T-cell (primary cell): ENCODE results near the gene RNF38. TPM values are rescaled to one million over a fixed set of nuclear protein-coding genes. Genes with fewer than 3 reads are reported as not detected.
"Not testable (repeated sequence)": the region's sequence is repeated elsewhere in the genome, so short reads cannot be mapped to it uniquely, and the experiment has no call there.

Experiments used
- ATAC-seq, 4 experiments: fragments of 200-7000 bp in 3 of 4; fragments of 150-1000 bp in 1 of 4; cut with Tn5 transposase; replicated peaks in 1 of 4; 1 replicate in 3 of 4; 2 replicates in 1 of 4; pipeline ENCODE4 v1.10.0; 2021; ENCODE audit warnings: moderate library complexity in 3 of 4, mild to moderate bottlenecking in 2 of 4, moderate number of reproducible peaks in 1 of 4
- CTCF ChIA-PET, 2 donors: fragments of 300-600 bp; sonication (Branson Sonifier 250); formaldehyde crosslinking; loops; one replicate each; lab custom pipeline; 2022; ENCODE audit warnings: antibody characterized with exemption in 2 of 2; lab: Charles Lee
- POLR2A ChIA-PET, 2 donors: fragments of 300-600 bp; sonication (Branson Sonifier 250); formaldehyde crosslinking; loops; one replicate each; lab custom pipeline; 2022; ENCODE audit warnings: antibody characterized with exemption in 2 of 2; lab: Charles Lee
- DNase-seq, 35 experiments: peaks; one replicate each; pipeline versions ENCODE4 v3.0.0 to v3.0.0-alpha.2; 2013 to 2023
- H3K27ac ChIP-seq: one replicate; pipeline ENCODE4 v1.5.1; 2013; ENCODE audit warnings: low read length
- H3K27me3 ChIP-seq, 2 experiments: replicated peaks in 1 of 2; 1 replicate in 1 of 2; 2 replicates in 1 of 2; pipeline versions ENCODE4 v1.6.1 to v1.7.0; 2013; ENCODE audit warnings: low read length in 1 of 2, mixed read lengths in 1 of 2; ENCODE audit not compliant: control insufficient read depth in 2 of 2, insufficient read depth in 2 of 2; ENCODE audit errors: extremely low read depth in 1 of 2
- H3K36me3 ChIP-seq, 2 donors: 1 replicate in 1 of 2; 2 replicates in 1 of 2; pipeline versions ENCODE4 v1.6.1 to v1.7.0; 2013; ENCODE audit warnings: low read length in 1 of 2; ENCODE audit not compliant: control insufficient read depth in 2 of 2, insufficient read depth in 1 of 2; ENCODE audit errors: extremely low read depth in 1 of 2
- H3K4me1 ChIP-seq, 2 experiments: 1 replicate in 1 of 2; 2 replicates in 1 of 2; pipeline versions ENCODE4 v1.6.1 to v1.7.0; 2013; ENCODE audit warnings: low read length in 2 of 2, mixed read lengths in 1 of 2; ENCODE audit not compliant: insufficient read depth in 2 of 2, control insufficient read depth in 1 of 2; ENCODE audit errors: extremely low read depth in 1 of 2
- H3K4me3 ChIP-seq, 2 donors: 1 replicate in 1 of 2; 2 replicates in 1 of 2; pipeline versions ENCODE4 v1.5.1 to v1.7.0; 2013; ENCODE audit warnings: mild to moderate bottlenecking in 2 of 2, low read length in 1 of 2, moderate library complexity in 1 of 2; ENCODE audit not compliant: control insufficient read depth in 1 of 2; ENCODE audit errors: extremely low read depth in 1 of 2
- H3K9me3 ChIP-seq: 2 replicates; pipeline ENCODE4 v1.7.0; 2013
- H3K27ac Mint-ChIP-seq, 2 donors: one replicate each; pipeline ENCODE4 v1.8.0; 2020 to 2021; ENCODE audit warnings: mild to moderate bottlenecking in 2 of 2, mixed read lengths in 2 of 2
- H3K27me3 Mint-ChIP-seq, 2 donors: one replicate each; pipeline ENCODE4 v1.8.0; 2021 to 2022; ENCODE audit warnings: mixed read lengths in 2 of 2
- H3K36me3 Mint-ChIP-seq: one replicate; pipeline ENCODE4 v1.8.0; 2021; ENCODE audit warnings: mixed read lengths
- H3K4me1 Mint-ChIP-seq, 3 donors: one replicate each; pipeline ENCODE4 v1.8.0; 2020 to 2022; ENCODE audit warnings: mixed read lengths in 3 of 3, mild to moderate bottlenecking in 1 of 3
- H3K4me3 Mint-ChIP-seq, 3 donors: one replicate each; pipeline ENCODE4 v1.8.0; 2020 to 2022; ENCODE audit warnings: mild to moderate bottlenecking in 3 of 3, mixed read lengths in 3 of 3, moderate library complexity in 3 of 3
- H3K9me3 Mint-ChIP-seq, 3 donors: one replicate each; pipeline ENCODE4 v1.8.0; 2020 to 2022; ENCODE audit warnings: mixed read lengths in 3 of 3
- whole genome bisulfite sequencing: methylation state at CpG from one replicate; pipeline ENCODE4 v1.1.5; 2013; ENCODE audit warnings: missing lambda C conversion rate; ENCODE audit not compliant: insufficient coverage; 5-methylcytosine and 5-hydroxymethylcytosine counted together
- total RNA-seq, 35 experiments: library from RNA in 6 of 35; stranded (reverse) in 6 of 35; fragments of 120-200 nt in 1 of 35; gene quantifications; one replicate each; pipeline versions ENCODE4 v1.2.1 to v1.2.4 and lab custom pipeline; 2013 to 2026

Gene RNF38
- total RNA-seq = 10 to 100 TPM; 61.0 to 92.3 (median 71.2) TPM
- 46.0 TPM for total RNA-seq (2013)
- 19.8 to 118 (median 86.8) reads per million in 29 experiments for total RNA-seq (lab: John Stamatoyannopoulos, UW)

DNA sequence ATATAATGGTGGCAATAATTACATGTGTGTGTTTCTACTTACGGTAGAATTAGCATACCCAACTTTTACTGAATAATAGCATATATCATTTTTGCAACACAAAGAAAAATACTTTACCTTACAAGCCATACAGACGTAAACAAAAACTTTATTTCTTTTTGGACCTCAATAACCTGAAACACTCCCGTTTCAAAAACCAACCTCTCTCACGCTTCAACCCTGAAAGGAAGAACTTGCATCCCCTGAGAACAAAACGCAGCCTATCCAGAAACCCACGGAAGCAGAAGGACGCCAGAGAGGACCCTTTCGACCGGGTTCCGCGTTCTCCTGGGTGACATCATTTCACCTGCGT lies at the start of gene RNF38:
RNF38 (minus strand) TSS at position 290 of the 352 bp plus-strand sequence; CDS start at position 129, 161 bp downstream.
- no peaks in the 10 kb centered on the region for H3K27me3 ChIP-seq
- peak in 29 of 35 experiments; percentile 38 to 80 (median 58) for DNase-seq
- H3K36me3 ChIP-seq = no peaks in the 10 kb centered on the region
- Mint-ChIP-seq H3K4me1 (peaks cover 55 to 65% (median 56%) of the 10 kb centered on the region in 3 donors), H3K36me3 (peaks cover 15% of the 10 kb centered on the region), H3K27me3 (no peaks in the 10 kb centered on the region), H3K9me3 (no peaks in the 10 kb centered on the region), H3K4me3 (peak within 1 kb of the TSS; percentile 87 to 94 (median 91)), H3K27ac (peak within 1 kb of the TSS; percentile 92 to 97)
- peak in 3 of 4 experiments; percentile 20 to 34 (median 33) for ATAC-seq
- peaks cover 16 to 26% of the 10 kb centered on the region in 2 experiments for H3K4me1 ChIP-seq
- POLR2A ChIA-PET = interaction anchor here in 1 of 2 donors (0.5 to 1.5 kb wide), 2 partner anchors 17 to 140 kb away, joined by 3 to 4 read pairs; no protein-coding TSS in a partner anchor
- CTCF ChIA-PET = interaction anchor here in 1 of 2 donors (1.1 kb wide), 1 partner anchor 21 kb away, joined by 3 read pairs; no protein-coding TSS in a partner anchor
- WGBS = 0% methylated on average over 10 of the region's 12 CpGs
- H3K27ac ChIP-seq = peak within 1 kb of the TSS; percentile 89
- peak within 1 kb of the TSS; percentile 68 to 77 for H3K4me3 ChIP-seq
- no peaks in the 10 kb centered on the region for H3K9me3 ChIP-seq

- H3K27ac ChIP-seq, H3K9me3 ChIP-seq, H3K4me3 Mint-ChIP-seq, H3K4me3 ChIP-seq, H3K36me3 ChIP-seq, H3K27me3 Mint-ChIP-seq, DNase-seq, H3K27me3 ChIP-seq, H3K9me3 Mint-ChIP-seq, ATAC-seq, H3K27ac Mint-ChIP-seq: not testable (repeated sequence)
- CTCF ChIA-PET = interaction anchor here in 1 of 2 donors (0.5 to 1.7 kb wide), 2 partner anchors 41 to 200 kb away, joined by 3 to 17 read pairs; no protein-coding TSS in a partner anchor
- peaks cover 0 to 11% of the 10 kb centered on the region in 2 experiments for H3K4me1 ChIP-seq
- Mint-ChIP-seq H3K4me1 (peaks cover 35 to 44% (median 41%) of the 10 kb centered on the region in 3 donors), H3K36me3 (peaks cover 12% of the 10 kb centered on the region)
- POLR2A ChIA-PET = interaction anchor here in 1 of 2 donors (0.5 kb wide), 1 partner anchor 108 kb away, joined by 3 read pairs; no protein-coding TSS in a partner anchor
- no CpG with 5 or more reads among the region's 9 CpGs for WGBS
Measured at GRCh38 chr9:36448555-36448954, 48.5 kb upstream of the RNF38 start.

GRCh38 chr9:36448017-36448416 lies 47.9 kb upstream of the RNF38 start:
- no peak overlapping the region for H3K4me3 ChIP-seq
- ChIA-PET POLR2A (interaction anchor here (0.5 to 1.2 kb wide), 3 partner anchors 11 to 109 kb away, joined by 3 read pairs; no protein-coding TSS in a partner anchor), CTCF (interaction anchor here in 1 of 2 donors (1.7 kb wide), 1 partner anchor 40 kb away, joined by 17 read pairs; no protein-coding TSS in a partner anchor)
- no peak overlapping the region for H3K27ac Mint-ChIP-seq
- H3K27me3 Mint-ChIP-seq = no peaks in the 10 kb centered on the region
- peaks cover 12% of the 10 kb centered on the region for H3K36me3 Mint-ChIP-seq
- H3K4me1 Mint-ChIP-seq = peaks cover 40 to 48% (median 45%) of the 10 kb centered on the region in 3 donors
- no CpG with 5 or more reads among the region's 1 CpG for WGBS
- H3K36me3 ChIP-seq = peaks cover 0 to 2% of the 10 kb centered on the region in 2 donors
- peaks cover 0 to 11% of the 10 kb centered on the region in 2 experiments for H3K4me1 ChIP-seq
- no peaks in the 10 kb centered on the region for H3K9me3 Mint-ChIP-seq
- no peaks in the 10 kb centered on the region for H3K9me3 ChIP-seq
- DNase-seq = no peak
- ATAC-seq = no peak
- no peak overlapping the region for H3K4me3 Mint-ChIP-seq
- H3K27me3 ChIP-seq = no peaks in the 10 kb centered on the region
- no peak overlapping the region for H3K27ac ChIP-seq

DNA sequence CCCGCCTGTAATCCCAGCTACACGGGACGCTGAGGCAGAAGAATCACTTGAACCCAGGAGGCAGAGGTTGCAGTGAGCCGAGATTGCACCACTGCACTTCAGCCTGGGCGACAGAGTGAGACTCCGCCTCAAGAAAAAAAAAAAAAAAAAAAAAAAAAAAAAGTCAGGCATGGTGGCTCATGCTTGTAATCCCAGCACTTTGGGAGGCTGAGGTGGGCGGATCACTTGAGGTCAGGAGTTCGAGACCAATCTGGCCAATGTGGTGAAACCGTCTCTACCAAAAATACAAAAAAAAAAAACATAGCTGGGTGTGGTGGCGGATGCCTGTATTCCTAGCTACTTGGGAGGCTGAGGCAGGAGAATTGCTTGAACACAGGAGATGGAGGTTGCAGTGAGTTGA lies 46.6 kb upstream of the RNF38 start:
- POLR2A ChIA-PET = interaction anchor here in 1 of 2 donors (0.7 kb wide), 2 partner anchors 24 to 51 kb away, joined by 6 to 7 read pairs; no protein-coding TSS in a partner anchor
- WGBS = 93% methylated on average over 3 of the region's 10 CpGs
- not testable (repeated sequence) for H3K9me3 ChIP-seq, ATAC-seq, H3K4me3 ChIP-seq, H3K9me3 Mint-ChIP-seq, H3K27me3 ChIP-seq, H3K27ac Mint-ChIP-seq, DNase-seq, H3K27me3 Mint-ChIP-seq, H3K36me3 ChIP-seq, H3K4me3 Mint-ChIP-seq, H3K27ac ChIP-seq
- H3K4me1 ChIP-seq = peaks cover 6 to 21% of the 10 kb centered on the region in 2 experiments
- CTCF ChIA-PET = interaction anchor here in 1 of 2 donors (0.7 kb wide), 1 partner anchor 634 kb away, joined by 11 read pairs; no protein-coding TSS in a partner anchor
- peaks cover 52 to 57% (median 56%) of the 10 kb centered on the region in 3 donors for H3K4me1 Mint-ChIP-seq
- H3K36me3 Mint-ChIP-seq = peaks cover 12% of the 10 kb centered on the region

GRCh38 chr9:36445800-36446361 lies 45.8 kb upstream of the RNF38 start:
- H3K36me3 ChIP-seq = peaks cover 0 to 3% of the 10 kb centered on the region in 2 donors
- no peak overlapping the region for H3K27ac Mint-ChIP-seq
- ATAC-seq = no peak
- no peak overlapping the region for H3K4me3 ChIP-seq
- H3K4me1 Mint-ChIP-seq = peaks cover 53 to 59% (median 57%) of the 10 kb centered on the region in 3 donors
- H3K27ac ChIP-seq = no peak overlapping the region
- ChIA-PET CTCF (interaction anchor here in 1 of 2 donors (0.9 kb wide), 1 partner anchor 39 kb away, joined by 3 read pairs; no protein-coding TSS in a partner anchor), POLR2A (no interaction called here)
- no peaks in the 10 kb centered on the region for H3K9me3 ChIP-seq
- WGBS = 90% methylated on average over 5 of the region's 5 CpGs
- no peaks in the 10 kb centered on the region for H3K27me3 ChIP-seq
- no peaks in the 10 kb centered on the region for H3K27me3 Mint-ChIP-seq
- no peak overlapping the region for H3K4me3 Mint-ChIP-seq
- peaks cover 12% of the 10 kb centered on the region for H3K36me3 Mint-ChIP-seq
- peaks cover 7 to 24% of the 10 kb centered on the region in 2 experiments for H3K4me1 ChIP-seq
- DNase-seq = no peak
- H3K9me3 Mint-ChIP-seq = no peaks in the 10 kb centered on the region

GRCh38 chr9:36444203-36444602 lies 44.1 kb upstream of the RNF38 start:
- no peaks in the 10 kb centered on the region for H3K27me3 ChIP-seq
- H3K36me3 Mint-ChIP-seq = peaks cover 12% of the 10 kb centered on the region
- no CpG with 5 or more reads among the region's 2 CpGs for WGBS
- CTCF ChIA-PET = interaction anchor here in 1 of 2 donors (0.6 kb wide), 1 partner anchor 31 kb away, joined by 3 read pairs; no protein-coding TSS in a partner anchor
- peaks cover 0 to 3% of the 10 kb centered on the region in 2 donors for H3K36me3 ChIP-seq
- no peak for DNase-seq
- peaks cover 7 to 24% of the 10 kb centered on the region in 2 experiments for H3K4me1 ChIP-seq
- H3K9me3 ChIP-seq = no peaks in the 10 kb centered on the region
- no peak overlapping the region for H3K4me3 Mint-ChIP-seq
- H3K9me3 Mint-ChIP-seq = no peaks in the 10 kb centered on the region
- no peaks in the 10 kb centered on the region for H3K27me3 Mint-ChIP-seq
- ATAC-seq = no peak
- no peak overlapping the region for H3K27ac ChIP-seq
- POLR2A ChIA-PET = interaction anchor here in 1 of 2 donors (0.6 kb wide), 1 partner anchor 9 kb away, joined by 3 read pairs; no protein-coding TSS in a partner anchor
- H3K4me3 ChIP-seq = no peak overlapping the region
- H3K27ac Mint-ChIP-seq = peak overlapping the region; percentile 33 to 69
- peaks cover 56 to 60% (median 60%) of the 10 kb centered on the region in 3 donors for H3K4me1 Mint-ChIP-seq
